ENCODE data around the gene ITGA6. TPM values are rescaled to one million over a fixed set of nuclear protein-coding genes. Genes with fewer than 3 reads are reported as not detected.

Gene ITGA6
- polyA plus RNA-seq, 1 donor from 2014 or later: 14.4 TPM

DNA sequence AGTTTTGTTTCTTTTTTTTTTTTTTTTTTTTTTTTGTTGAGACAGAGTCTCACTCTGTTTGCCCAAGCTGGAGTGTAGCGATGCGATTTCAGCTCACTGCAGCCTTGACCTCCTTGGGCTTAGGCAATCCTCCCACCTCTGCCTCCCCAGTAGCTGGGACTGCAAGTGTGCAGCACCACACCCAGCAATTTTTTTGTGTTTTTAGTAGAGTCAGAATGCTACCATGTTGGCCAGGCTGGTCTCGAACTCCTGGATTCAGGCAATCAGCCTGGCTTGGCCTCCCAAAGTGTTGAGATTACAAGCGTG, 8.2 kb downstream of the ITGA6 start:
- no peak overlapping the region for H3K4me3 ChIP-seq (ENCODE audit: low read length)
- no peaks in the 10 kb centered on the region for H3K36me3 ChIP-seq (ENCODE audit: insufficient read depth, low read length)
- no peak for TF ChIP-seq MXI1 (conservative IDR thresholded peaks at IDR 0.05; ENCODE audit: poor library complexity, severe bottlenecking)
- TF ChIP-seq TAF1 (IDR thresholded peaks at IDR 0.05; ENCODE audit: low read depth): no peak
- TF ChIP-seq, protein P1, sequence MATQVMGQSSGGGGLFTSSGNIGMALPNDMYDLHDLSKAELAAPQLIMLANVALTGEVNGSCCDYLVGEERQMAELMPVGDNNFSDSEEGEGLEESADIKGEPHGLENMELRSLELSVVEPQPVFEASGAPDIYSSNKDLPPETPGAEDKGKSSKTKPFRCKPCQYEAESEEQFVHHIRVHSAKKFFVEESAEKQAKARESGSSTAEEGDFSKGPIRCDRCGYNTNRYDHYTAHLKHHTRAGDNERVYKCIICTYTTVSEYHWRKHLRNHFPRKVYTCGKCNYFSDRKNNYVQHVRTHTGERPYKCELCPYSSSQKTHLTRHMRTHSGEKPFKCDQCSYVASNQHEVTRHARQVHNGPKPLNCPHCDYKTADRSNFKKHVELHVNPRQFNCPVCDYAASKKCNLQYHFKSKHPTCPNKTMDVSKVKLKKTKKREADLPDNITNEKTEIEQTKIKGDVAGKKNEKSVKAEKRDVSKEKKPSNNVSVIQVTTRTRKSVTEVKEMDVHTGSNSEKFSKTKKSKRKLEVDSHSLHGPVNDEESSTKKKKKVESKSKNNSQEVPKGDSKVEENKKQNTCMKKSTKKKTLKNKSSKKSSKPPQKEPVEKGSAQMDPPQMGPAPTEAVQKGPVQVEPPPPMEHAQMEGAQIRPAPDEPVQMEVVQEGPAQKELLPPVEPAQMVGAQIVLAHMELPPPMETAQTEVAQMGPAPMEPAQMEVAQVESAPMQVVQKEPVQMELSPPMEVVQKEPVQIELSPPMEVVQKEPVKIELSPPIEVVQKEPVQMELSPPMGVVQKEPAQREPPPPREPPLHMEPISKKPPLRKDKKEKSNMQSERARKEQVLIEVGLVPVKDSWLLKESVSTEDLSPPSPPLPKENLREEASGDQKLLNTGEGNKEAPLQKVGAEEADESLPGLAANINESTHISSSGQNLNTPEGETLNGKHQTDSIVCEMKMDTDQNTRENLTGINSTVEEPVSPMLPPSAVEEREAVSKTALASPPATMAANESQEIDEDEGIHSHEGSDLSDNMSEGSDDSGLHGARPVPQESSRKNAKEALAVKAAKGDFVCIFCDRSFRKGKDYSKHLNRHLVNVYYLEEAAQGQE (IDR thresholded peaks at IDR 0.05; ENCODE audit: borderline replicate concordance): no peak
- TF ChIP-seq, protein P2, sequence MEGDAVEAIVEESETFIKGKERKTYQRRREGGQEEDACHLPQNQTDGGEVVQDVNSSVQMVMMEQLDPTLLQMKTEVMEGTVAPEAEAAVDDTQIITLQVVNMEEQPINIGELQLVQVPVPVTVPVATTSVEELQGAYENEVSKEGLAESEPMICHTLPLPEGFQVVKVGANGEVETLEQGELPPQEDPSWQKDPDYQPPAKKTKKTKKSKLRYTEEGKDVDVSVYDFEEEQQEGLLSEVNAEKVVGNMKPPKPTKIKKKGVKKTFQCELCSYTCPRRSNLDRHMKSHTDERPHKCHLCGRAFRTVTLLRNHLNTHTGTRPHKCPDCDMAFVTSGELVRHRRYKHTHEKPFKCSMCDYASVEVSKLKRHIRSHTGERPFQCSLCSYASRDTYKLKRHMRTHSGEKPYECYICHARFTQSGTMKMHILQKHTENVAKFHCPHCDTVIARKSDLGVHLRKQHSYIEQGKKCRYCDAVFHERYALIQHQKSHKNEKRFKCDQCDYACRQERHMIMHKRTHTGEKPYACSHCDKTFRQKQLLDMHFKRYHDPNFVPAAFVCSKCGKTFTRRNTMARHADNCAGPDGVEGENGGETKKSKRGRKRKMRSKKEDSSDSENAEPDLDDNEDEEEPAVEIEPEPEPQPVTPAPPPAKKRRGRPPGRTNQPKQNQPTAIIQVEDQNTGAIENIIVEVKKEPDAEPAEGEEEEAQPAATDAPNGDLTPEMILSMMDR (IDR thresholded peaks at IDR 0.05; ENCODE audit: poor library complexity, severe bottlenecking): no peak
- no peak for TF ChIP-seq SMC3 (conservative IDR thresholded peaks at IDR 0.05; ENCODE audit: poor library complexity)
- TF ChIP-seq EZH2 (IDR thresholded peaks at IDR 0.05; ENCODE audit: borderline replicate concordance, insufficient read depth, low read length, poor library complexity, severe bottlenecking): no peak
- no peak for TF ChIP-seq RAD21 (conservative IDR thresholded peaks at IDR 0.05)
- TF ChIP-seq EP300 (conservative IDR thresholded peaks at IDR 0.05; ENCODE audit: poor library complexity, severe bottlenecking): no peak
- no peak for TF ChIP-seq POLR2AphosphoS5 (IDR thresholded peaks at IDR 0.05)
- no peak overlapping the region for H2AFZ ChIP-seq (ENCODE audit: low read depth, low read length)
- H3K9me2 ChIP-seq (ENCODE audit: insufficient read depth, low read length): no peaks in the 10 kb centered on the region
- H3K27ac ChIP-seq (ENCODE audit: low read length): no peak overlapping the region
- H3K9ac ChIP-seq (ENCODE audit: low read length): no peak overlapping the region
- no peaks in the 10 kb centered on the region for H3F3A ChIP-seq (ENCODE audit: insufficient read depth, low read length, poor library complexity, severe bottlenecking)
- H3K9me3 ChIP-seq (ENCODE audit: low read length): no peaks in the 10 kb centered on the region
- peaks cover 15% of the 10 kb centered on the region for H3K79me2 ChIP-seq (replicated peaks; ENCODE audit: insufficient read depth, low read length)
- no peak overlapping the region for H3K4me2 ChIP-seq (ENCODE audit: low read length)
- H3K27me3 ChIP-seq (ENCODE audit: insufficient read depth, low read depth, low read length): no peaks in the 10 kb centered on the region
- H4K20me1 ChIP-seq (ENCODE audit: insufficient read depth): no peaks in the 10 kb centered on the region

DNA sequence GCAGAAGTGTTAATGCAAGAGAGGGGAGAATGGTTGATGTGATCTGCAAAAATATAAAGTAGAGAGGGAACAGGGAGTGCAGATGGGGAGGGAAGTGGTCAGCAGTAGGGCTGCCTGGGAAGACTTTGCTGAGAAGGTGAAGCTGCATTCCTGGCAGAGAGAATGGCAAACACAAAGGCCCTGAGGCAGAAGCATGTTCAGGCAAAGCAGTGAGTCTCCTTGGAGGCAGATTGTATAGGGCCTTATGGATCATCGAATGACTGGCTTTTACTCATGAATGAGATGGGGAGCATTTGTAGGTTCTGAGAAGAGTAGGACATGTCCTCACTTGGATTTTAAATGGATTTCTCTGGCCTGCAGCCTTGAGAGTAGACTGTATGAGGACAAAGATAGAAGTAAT, 9.5 kb downstream of the ITGA6 start:
- Histone ChIP-seq H4K20me1 (ENCODE audit: insufficient read depth) (no peaks in the 10 kb centered on the region), H3K79me2 (replicated peaks; ENCODE audit: insufficient read depth, low read length) (peaks cover 5% of the 10 kb centered on the region), H3K27ac (ENCODE audit: low read length) (no peak overlapping the region), H3K36me3 (ENCODE audit: insufficient read depth, low read length) (no peaks in the 10 kb centered on the region), H3K27me3 (ENCODE audit: insufficient read depth, low read depth, low read length) (no peaks in the 10 kb centered on the region), H3F3A (ENCODE audit: insufficient read depth, low read length, poor library complexity, severe bottlenecking) (no peaks in the 10 kb centered on the region), H3K9me2 (ENCODE audit: insufficient read depth, low read length) (no peaks in the 10 kb centered on the region), H3K4me3 (ENCODE audit: low read length) (no peak overlapping the region), H3K9ac (ENCODE audit: low read length) (no peak overlapping the region), H2AFZ (ENCODE audit: low read depth, low read length) (no peak overlapping the region), H3K4me2 (ENCODE audit: low read length) (no peak overlapping the region), H3K9me3 (ENCODE audit: low read length) (no peaks in the 10 kb centered on the region)
- TF ChIP-seq, protein P1 (IDR thresholded peaks at IDR 0.05; ENCODE audit: borderline replicate concordance): no peak
- TF ChIP-seq RAD21 (conservative IDR thresholded peaks at IDR 0.05) (no peak), EZH2 (IDR thresholded peaks at IDR 0.05; ENCODE audit: borderline replicate concordance, insufficient read depth, low read length, poor library complexity, severe bottlenecking) (no peak), EP300 (conservative IDR thresholded peaks at IDR 0.05; ENCODE audit: poor library complexity, severe bottlenecking) (no peak), SMC3 (conservative IDR thresholded peaks at IDR 0.05; ENCODE audit: poor library complexity) (no peak), POLR2AphosphoS5 (IDR thresholded peaks at IDR 0.05) (no peak), TAF1 (IDR thresholded peaks at IDR 0.05; ENCODE audit: low read depth) (no peak), MXI1 (conservative IDR thresholded peaks at IDR 0.05; ENCODE audit: poor library complexity, severe bottlenecking) (no peak)
- TF ChIP-seq, protein P2 (IDR thresholded peaks at IDR 0.05; ENCODE audit: poor library complexity, severe bottlenecking): no peak

Data from neural cell (in vitro differentiated cells).